ENCODE measurements around the gene PSRC1.

Gene PSRC1

DNA sequence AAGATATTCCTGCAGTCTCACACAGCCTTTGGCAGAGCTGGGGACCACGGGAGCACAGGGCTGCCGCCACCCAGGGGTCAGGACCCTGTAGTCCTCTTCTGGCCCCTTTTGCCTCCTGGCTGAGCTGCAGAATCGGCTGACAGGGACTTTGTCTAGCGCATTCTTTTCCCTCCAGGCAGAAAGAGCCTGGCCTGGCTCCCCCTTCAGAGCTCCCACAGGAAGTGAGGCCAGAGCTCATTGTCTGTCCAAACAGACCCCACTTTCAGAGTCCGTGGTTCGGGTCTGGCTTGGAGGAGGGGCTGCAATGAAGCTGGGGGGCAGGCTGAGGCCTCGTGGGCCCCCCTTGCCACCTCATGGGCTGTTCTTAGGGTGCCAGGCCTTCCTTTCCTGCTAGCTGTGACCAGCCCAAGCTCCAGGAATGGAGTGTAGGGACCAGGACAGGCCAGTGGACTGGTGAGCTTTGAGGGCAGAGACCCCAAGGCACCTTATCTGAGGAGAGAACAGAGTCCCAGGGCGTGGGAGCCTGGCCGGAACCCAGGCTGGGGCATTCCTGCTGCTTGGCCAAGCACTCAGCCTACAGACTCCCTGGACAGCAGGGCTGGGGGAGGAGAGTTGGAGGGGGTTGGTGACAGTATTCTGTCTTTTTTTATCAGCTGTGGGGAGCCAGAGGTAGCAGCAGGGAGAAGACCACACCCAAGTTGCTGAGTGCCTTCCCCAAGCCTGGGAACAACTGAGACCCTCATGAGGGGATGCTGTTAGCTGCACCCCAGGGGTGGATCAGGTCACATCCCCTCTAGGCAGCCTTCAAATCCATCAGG, 28.9 kb downstream of the PSRC1 start:
- peaks cover 54% of the 10 kb centered on the region for H3K4me1 ChIP-seq
- peaks cover 12% of the 10 kb centered on the region; the same call in 1 of the 2 replicates for H4K20me1 ChIP-seq
- no peak for TF ChIP-seq Cebpa-rat (IDR thresholded peaks at IDR 0.05)
- peaks cover 28% of the 10 kb centered on the region for H3K36me3 ChIP-seq
- no peaks in the 10 kb centered on the region for H3K9me3 ChIP-seq
- H3K4me2 ChIP-seq = peak overlapping the region; percentile 99
- peak overlapping the region; percentile 66 for H3K4me3 ChIP-seq
- H3K9ac ChIP-seq = peak overlapping the region; percentile 84
- peak overlapping the region; percentile 93 for H3K27ac ChIP-seq
- no peaks in the 10 kb centered on the region for H3K27me3 ChIP-seq

DNA sequence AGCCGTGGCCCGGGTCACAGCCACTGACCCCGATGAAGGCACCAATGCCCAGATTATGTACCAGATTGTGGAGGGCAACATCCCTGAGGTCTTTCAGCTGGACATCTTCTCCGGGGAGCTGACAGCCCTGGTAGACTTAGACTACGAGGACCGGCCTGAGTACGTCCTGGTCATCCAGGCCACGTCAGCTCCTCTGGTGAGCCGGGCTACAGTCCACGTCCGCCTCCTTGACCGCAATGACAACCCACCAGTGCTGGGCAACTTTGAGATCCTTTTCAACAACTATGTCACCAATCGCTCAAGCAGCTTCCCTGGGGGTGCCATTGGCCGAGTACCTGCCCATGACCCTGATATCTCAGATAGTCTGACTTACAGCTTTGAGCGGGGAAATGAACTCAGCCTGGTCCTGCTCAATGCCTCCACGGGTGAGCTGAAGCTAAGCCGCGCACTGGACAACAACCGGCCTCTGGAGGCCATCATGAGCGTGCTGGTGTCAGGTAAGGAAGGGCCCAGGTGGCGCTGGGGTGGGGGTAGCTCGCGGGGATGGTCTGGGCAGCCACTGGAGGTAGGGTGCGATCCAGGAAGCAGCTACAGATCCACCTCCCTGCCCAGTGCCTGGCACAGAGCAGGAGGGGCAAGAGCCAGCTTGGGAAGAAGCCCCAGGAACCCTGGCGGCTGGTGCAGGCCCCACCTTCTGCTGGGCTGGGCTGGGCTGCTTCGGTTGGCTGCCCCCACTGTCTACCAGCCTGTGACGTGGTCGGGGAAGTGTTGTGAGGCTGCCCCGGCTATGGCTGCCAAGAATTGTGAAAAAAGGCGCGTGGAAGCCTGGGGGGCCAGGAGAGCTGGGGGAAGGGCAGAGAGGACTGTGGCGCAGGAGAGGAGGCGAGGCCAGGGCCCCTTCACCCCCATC, 29.8 kb downstream of the PSRC1 start:
- Histone ChIP-seq H3K27ac (peak overlapping the region; percentile 93), H3K4me3 (peak overlapping the region; percentile 66), H4K20me1 (peaks cover 7% of the 10 kb centered on the region; the same call in 1 of the 2 replicates), H3K4me1 (peaks cover 63% of the 10 kb centered on the region), H3K9ac (peak overlapping the region; percentile 84), H3K9me3 (no peaks in the 10 kb centered on the region), H3K27me3 (no peaks in the 10 kb centered on the region), H3K36me3 (peaks cover 20% of the 10 kb centered on the region), H3K4me2 (peak overlapping the region; percentile 99)
- TF ChIP-seq Cebpa-rat (IDR thresholded peaks at IDR 0.05) = no peak

DNA sequence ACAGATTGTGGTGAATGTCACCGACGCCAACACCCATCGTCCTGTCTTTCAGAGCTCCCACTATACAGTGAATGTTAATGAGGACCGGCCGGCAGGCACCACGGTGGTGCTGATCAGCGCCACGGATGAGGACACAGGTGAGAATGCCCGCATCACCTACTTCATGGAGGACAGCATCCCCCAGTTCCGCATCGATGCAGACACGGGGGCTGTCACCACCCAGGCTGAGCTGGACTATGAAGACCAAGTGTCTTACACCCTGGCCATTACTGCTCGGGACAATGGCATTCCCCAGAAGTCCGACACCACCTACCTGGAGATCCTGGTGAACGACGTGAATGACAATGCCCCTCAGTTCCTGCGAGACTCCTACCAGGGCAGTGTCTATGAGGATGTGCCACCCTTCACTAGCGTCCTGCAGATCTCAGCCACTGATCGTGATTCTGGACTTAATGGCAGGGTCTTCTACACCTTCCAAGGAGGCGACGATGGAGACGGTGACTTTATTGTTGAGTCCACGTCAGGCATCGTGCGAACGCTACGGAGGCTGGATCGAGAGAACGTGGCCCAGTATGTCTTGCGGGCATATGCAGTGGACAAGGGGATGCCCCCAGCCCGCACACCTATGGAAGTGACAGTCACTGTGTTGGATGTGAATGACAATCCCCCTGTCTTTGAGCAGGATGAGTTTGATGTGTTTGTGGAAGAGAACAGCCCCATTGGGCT, 30.6 kb downstream of the PSRC1 start:
- no peak overlapping the region for H3K9ac ChIP-seq
- peaks cover 17% of the 10 kb centered on the region for H3K36me3 ChIP-seq
- H3K4me1 ChIP-seq = peaks cover 71% of the 10 kb centered on the region
- H4K20me1 ChIP-seq = peaks cover 7% of the 10 kb centered on the region; the same call in 1 of the 2 replicates
- no peak overlapping the region for H3K4me3 ChIP-seq
- peak overlapping the region; percentile 99; the same call in 1 of the 2 replicates for H3K4me2 ChIP-seq
- H3K27ac ChIP-seq = no peak overlapping the region
- no peaks in the 10 kb centered on the region for H3K27me3 ChIP-seq
- no peak for TF ChIP-seq Cebpa-rat (IDR thresholded peaks at IDR 0.05)
- H3K9me3 ChIP-seq = no peaks in the 10 kb centered on the region

- H3K36me3 ChIP-seq = peaks cover 17% of the 10 kb centered on the region
- peaks cover 79% of the 10 kb centered on the region for H3K4me1 ChIP-seq
- H4K20me1 ChIP-seq = peaks cover 7% of the 10 kb centered on the region; the same call in 1 of the 2 replicates
- no peak for TF ChIP-seq Cebpa-rat (IDR thresholded peaks at IDR 0.05)
- no peak overlapping the region for H3K27ac ChIP-seq
- no peak overlapping the region for H3K9ac ChIP-seq
- no peaks in the 10 kb centered on the region for H3K27me3 ChIP-seq
- H3K4me3 ChIP-seq = no peak overlapping the region
- H3K9me3 ChIP-seq = no peaks in the 10 kb centered on the region
- no peak overlapping the region for H3K4me2 ChIP-seq
Measured at GRCh38 chr1:109251277-109252166, 31.4 kb downstream of the PSRC1 start.

DNA sequence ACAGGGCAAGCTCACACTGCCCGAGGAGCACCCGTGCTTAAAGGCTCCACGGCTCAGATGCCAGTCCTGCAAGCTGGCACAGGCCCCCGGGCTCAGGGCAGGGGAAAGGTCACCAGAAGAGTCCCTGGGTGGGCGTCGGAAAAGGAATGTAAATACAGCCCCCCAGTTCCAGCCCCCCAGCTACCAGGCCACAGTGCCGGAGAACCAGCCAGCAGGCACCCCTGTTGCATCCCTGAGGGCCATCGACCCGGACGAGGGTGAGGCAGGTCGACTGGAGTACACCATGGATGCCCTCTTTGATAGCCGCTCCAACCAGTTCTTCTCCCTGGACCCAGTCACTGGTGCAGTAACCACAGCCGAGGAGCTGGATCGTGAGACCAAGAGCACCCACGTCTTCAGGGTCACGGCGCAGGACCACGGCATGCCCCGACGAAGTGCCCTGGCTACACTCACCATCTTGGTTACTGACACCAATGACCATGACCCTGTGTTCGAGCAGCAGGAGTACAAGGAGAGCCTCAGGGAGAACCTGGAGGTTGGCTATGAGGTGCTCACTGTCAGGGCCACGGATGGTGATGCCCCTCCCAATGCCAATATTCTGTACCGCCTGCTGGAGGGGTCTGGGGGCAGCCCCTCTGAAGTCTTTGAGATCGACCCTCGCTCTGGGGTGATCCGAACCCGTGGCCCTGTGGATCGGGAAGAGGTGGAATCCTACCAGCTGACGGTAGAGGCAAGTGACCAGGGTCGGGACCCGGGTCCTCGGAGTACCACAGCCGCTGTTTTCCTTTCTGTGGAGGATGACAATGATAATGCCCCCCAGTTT, 32.3 kb downstream of the PSRC1 start:
- H3K27ac ChIP-seq = no peak overlapping the region
- H3K4me3 ChIP-seq = peak overlapping the region; percentile 91
- H3K36me3 ChIP-seq = peaks cover 17% of the 10 kb centered on the region
- peak overlapping the region; percentile 97 for H3K4me2 ChIP-seq
- no peaks in the 10 kb centered on the region for H3K27me3 ChIP-seq
- H3K9ac ChIP-seq = peak overlapping the region; percentile 81
- H3K4me1 ChIP-seq = peaks cover 76% of the 10 kb centered on the region
- no peaks in the 10 kb centered on the region for H3K9me3 ChIP-seq
- peaks cover 7% of the 10 kb centered on the region; the same call in 1 of the 2 replicates for H4K20me1 ChIP-seq
- no peak for TF ChIP-seq Cebpa-rat (IDR thresholded peaks at IDR 0.05)

GRCh38 chr1:109249654-109250401, 33.1 kb downstream of the PSRC1 start:
- TF ChIP-seq Cebpa-rat (IDR thresholded peaks at IDR 0.05) = no peak
- H3K36me3 ChIP-seq = peaks cover 17% of the 10 kb centered on the region
- peak overlapping the region; percentile 82 for H3K27ac ChIP-seq
- peaks cover 7% of the 10 kb centered on the region; the same call in 1 of the 2 replicates for H4K20me1 ChIP-seq
- peaks cover 68% of the 10 kb centered on the region for H3K4me1 ChIP-seq
- no peaks in the 10 kb centered on the region for H3K9me3 ChIP-seq
- no peaks in the 10 kb centered on the region for H3K27me3 ChIP-seq
- peak overlapping the region; percentile 97 for H3K4me2 ChIP-seq
- H3K9ac ChIP-seq = peak overlapping the region; percentile 81
- peak overlapping the region; percentile 91 for H3K4me3 ChIP-seq

GRCh38 chr1:109248797-109249629, 33.9 kb downstream of the PSRC1 start, which contains the start of gene CELSR2:
CELSR2 (plus strand) TSS chr1:109249539; CDS start chr1:109250080, 541 bp downstream.
- Histone ChIP-seq H3K27ac (peak within 1 kb of the TSS; percentile 82), H3K9ac (peak within 1 kb of the TSS; percentile 81), H3K9me3 (no peaks in the 10 kb centered on the region), H3K27me3 (no peaks in the 10 kb centered on the region), H3K36me3 (peaks cover 17% of the 10 kb centered on the region), H3K4me1 (peaks cover 59% of the 10 kb centered on the region), H3K4me3 (peak within 1 kb of the TSS; percentile 91), H3K4me2 (peak within 1 kb of the TSS; percentile 97), H4K20me1 (peaks cover 7% of the 10 kb centered on the region; the same call in 1 of the 2 replicates)
- no peak for TF ChIP-seq Cebpa-rat (IDR thresholded peaks at IDR 0.05)

All from BLaER1 (cell line).